Thyroid gland (tissue), 4 donors: ENCODE results near the gene AMDHD2.

Experiments used
- POLR2A ChIP-seq, 2 donors: fragments of 450-650 bp; IDR thresholded peaks; one replicate each; pipeline ENCODE4 v1.6.1; 2017; ENCODE audit warnings: antibody characterized with exemption in 2 of 2, mild to moderate bottlenecking in 2 of 2, moderate library complexity in 1 of 2
- TF ChIP-seq, protein P1 (sequence below), 6 experiments: fragments of 200-600 bp in 3 of 6; fragments of 450-650 bp in 3 of 6; sonication (generic) in 3 of 6; IDR thresholded peaks; one replicate each; pipeline ENCODE4 v1.5.1; 2016 to 2019; ENCODE audit warnings: antibody characterized with exemption in 6 of 6, mild to moderate bottlenecking in 2 of 6, inconsistent platforms in 1 of 6, moderate library complexity in 1 of 6

DNA sequence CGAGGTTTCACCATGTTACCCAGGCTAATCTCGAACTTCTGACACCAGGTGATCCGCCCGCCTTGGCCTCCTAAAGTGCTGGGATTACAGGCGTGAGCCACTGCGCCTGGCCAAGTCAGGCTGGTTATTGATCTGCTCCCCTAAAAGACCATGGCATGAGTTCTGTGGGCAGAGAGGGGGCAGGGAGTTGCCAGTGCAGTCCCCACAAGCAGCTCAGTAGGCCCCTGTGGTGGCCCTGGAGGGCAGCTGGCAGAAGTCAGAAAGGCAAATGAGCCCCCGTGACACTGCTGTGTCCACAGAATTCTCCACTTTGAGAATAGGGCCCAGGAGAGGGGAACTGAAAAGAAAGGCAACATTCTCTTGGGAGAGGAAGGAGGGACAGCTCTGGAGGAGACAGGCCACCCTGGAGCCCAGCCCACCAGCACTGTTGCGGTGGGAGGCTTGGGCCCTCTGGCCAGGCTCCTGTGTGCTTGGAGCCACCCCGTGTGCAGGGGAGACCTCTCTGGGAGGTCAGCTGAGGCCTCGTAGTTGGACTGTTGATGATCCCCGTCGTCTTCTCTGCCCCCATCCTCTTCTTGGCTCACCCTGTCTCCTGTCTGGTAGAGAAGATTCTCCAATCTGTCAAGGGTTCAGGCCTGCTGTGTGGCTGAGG is 2.1 kb upstream of the AMDHD2 start:
- TF ChIP-seq, protein P1, sequence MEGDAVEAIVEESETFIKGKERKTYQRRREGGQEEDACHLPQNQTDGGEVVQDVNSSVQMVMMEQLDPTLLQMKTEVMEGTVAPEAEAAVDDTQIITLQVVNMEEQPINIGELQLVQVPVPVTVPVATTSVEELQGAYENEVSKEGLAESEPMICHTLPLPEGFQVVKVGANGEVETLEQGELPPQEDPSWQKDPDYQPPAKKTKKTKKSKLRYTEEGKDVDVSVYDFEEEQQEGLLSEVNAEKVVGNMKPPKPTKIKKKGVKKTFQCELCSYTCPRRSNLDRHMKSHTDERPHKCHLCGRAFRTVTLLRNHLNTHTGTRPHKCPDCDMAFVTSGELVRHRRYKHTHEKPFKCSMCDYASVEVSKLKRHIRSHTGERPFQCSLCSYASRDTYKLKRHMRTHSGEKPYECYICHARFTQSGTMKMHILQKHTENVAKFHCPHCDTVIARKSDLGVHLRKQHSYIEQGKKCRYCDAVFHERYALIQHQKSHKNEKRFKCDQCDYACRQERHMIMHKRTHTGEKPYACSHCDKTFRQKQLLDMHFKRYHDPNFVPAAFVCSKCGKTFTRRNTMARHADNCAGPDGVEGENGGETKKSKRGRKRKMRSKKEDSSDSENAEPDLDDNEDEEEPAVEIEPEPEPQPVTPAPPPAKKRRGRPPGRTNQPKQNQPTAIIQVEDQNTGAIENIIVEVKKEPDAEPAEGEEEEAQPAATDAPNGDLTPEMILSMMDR (IDR thresholded peaks at IDR 0.05), result no peak
- no peak for TF ChIP-seq POLR2A (IDR thresholded peaks at IDR 0.05)
